SU-DHL-6 (cell line): ENCODE measurements around the gene RALY.
"Not testable (repeated sequence)": the region's sequence is repeated elsewhere in the genome, so short reads cannot be mapped to it uniquely, and the experiment has no call there.

Experiments used
- H2AFZ ChIP-seq: fragments of 200-600 bp; sonication (generic); 2 replicates; pipeline ENCODE4 v1.6.1; 2014; ENCODE audit warnings: low read depth, mild to moderate bottlenecking, moderate library complexity, mixed read lengths, antibody characterized with exemption, low read length; ENCODE audit not compliant: severe bottlenecking
- H3F3A ChIP-seq: fragments of 200-600 bp; shearing (Covaris generic); 2 replicates; pipeline ENCODE4 v1.6.0; 2016; ENCODE audit warnings: antibody characterized with exemption, mild to moderate bottlenecking; ENCODE audit not compliant: insufficient read depth
- H3K27ac ChIP-seq: fragments of 200-600 bp; sonication (generic); 2 replicates; pipeline ENCODE4 v1.5.1; 2016; ENCODE audit warnings: low read depth, mild to moderate bottlenecking, low read length, moderate library complexity, mixed read lengths
- H3K27me3 ChIP-seq: fragments of 200-600 bp; sonication (generic), shearing (Covaris generic); 2 replicates; pipeline ENCODE4 v1.6.0; 2014; ENCODE audit warnings: mild to moderate bottlenecking, low read length
- H3K36me3 ChIP-seq: fragments of 200-600 bp; sonication (generic); 2 replicates; pipeline ENCODE4 v1.6.1; 2014; ENCODE audit warnings: mild to moderate bottlenecking, low read length, mixed read lengths
- H3K4me2 ChIP-seq: fragments of 300-600, 200-600 bp; shearing (Covaris generic), sonication (generic); 2 replicates; pipeline ENCODE4 v1.6.0; 2014; ENCODE audit warnings: low read length, low read depth, mild to moderate bottlenecking; ENCODE audit not compliant: poor library complexity, severe bottlenecking
- H3K4me3 ChIP-seq: fragments of 200-600 bp; sonication (generic); 2 replicates; pipeline ENCODE4 v1.5.1; 2014; ENCODE audit warnings: antibody characterized with exemption, low read length, mild to moderate bottlenecking, mixed read lengths; ENCODE audit not compliant: insufficient read depth, poor library complexity, severe bottlenecking
- H3K79me2 ChIP-seq: fragments of 200-600 bp; sonication (generic); 2 replicates; pipeline ENCODE4 v1.6.1; 2014; ENCODE audit warnings: mild to moderate bottlenecking, low read length, moderate library complexity; ENCODE audit not compliant: insufficient read depth
- H3K9ac ChIP-seq: fragments of 200-600 bp; sonication (generic); 2 replicates; pipeline ENCODE4 v1.7.0; 2014; ENCODE audit warnings: mild to moderate bottlenecking, low read length
- H3K9me2 ChIP-seq: fragments of 200-600 bp; sonication (generic); replicated peaks from 2 replicates; pipeline ENCODE4 v1.6.1; 2014; ENCODE audit warnings: low read length; ENCODE audit not compliant: insufficient read depth
- H3K9me3 ChIP-seq: fragments of 200-600 bp; sonication (generic); 2 replicates; pipeline ENCODE4 v1.6.1; 2014; ENCODE audit warnings: low read length, mixed read lengths; ENCODE audit not compliant: insufficient read depth
- H4K20me1 ChIP-seq: fragments of 200-600 bp; sonication (generic); 2 replicates; pipeline ENCODE4 v1.6.1; 2014; ENCODE audit warnings: low read depth, mild to moderate bottlenecking, antibody characterized with exemption, low read length, moderate library complexity, mixed read lengths
- CTCF ChIP-seq: fragments of 200-600 bp; sonication (generic); IDR thresholded peaks from one replicate; pipeline ENCODE4 v1.5.1; 2017; ENCODE audit warnings: antibody characterized with exemption, mild to moderate bottlenecking, low read length, moderate library complexity; ENCODE audit not compliant: insufficient read depth, poor library complexity, severe bottlenecking
- EZH2phosphoT487 ChIP-seq: fragments of 200-600 bp; sonication (generic), shearing (Covaris generic); conservative IDR thresholded peaks from 2 replicates; pipeline ENCODE4 v1.6.1; 2018; ENCODE audit warnings: mild to moderate bottlenecking, antibody characterized with exemption, low read length, moderate library complexity, mixed read lengths

Gene RALY

GRCh38 chr20:34023937-34024722 is 30.4 kb downstream of the RALY start:
- Histone ChIP-seq H3K9ac (no peak overlapping the region; the same call in 1 of the 2 replicates), H3K9me2 (no peaks in the 10 kb centered on the region), H3K4me3 (no peak overlapping the region), H3K79me2 (peaks cover 95% of the 10 kb centered on the region), H4K20me1 (peaks cover 15% of the 10 kb centered on the region; the same call in 1 of the 2 replicates), H3F3A (peaks cover 3% of the 10 kb centered on the region; the same call in 1 of the 2 replicates), H3K27me3 (no peaks in the 10 kb centered on the region), H2AFZ (no peak overlapping the region), H3K27ac (no peak overlapping the region), H3K4me2 (no peak overlapping the region), H3K36me3 (no peaks in the 10 kb centered on the region), H3K9me3 (no peaks in the 10 kb centered on the region)
- TF ChIP-seq EZH2phosphoT487 (no peak), CTCF (no peak)

GRCh38 chr20:34024723-34025351 is 31.1 kb downstream of the RALY start:
- TF ChIP-seq EZH2phosphoT487 = no peak
- TF ChIP-seq CTCF = no peak
- Histone ChIP-seq H3K79me2 (peaks cover 95% of the 10 kb centered on the region), H3K27me3 (no peaks in the 10 kb centered on the region), H3K27ac (no peak overlapping the region), H3F3A (peaks cover 3% of the 10 kb centered on the region; the same call in 1 of the 2 replicates), H3K36me3 (no peaks in the 10 kb centered on the region), H3K4me3 (no peak overlapping the region), H3K9me3 (no peaks in the 10 kb centered on the region), H3K4me2 (no peak overlapping the region), H4K20me1 (peaks cover 15% of the 10 kb centered on the region; the same call in 1 of the 2 replicates), H3K9ac (no peak overlapping the region; the same call in 1 of the 2 replicates), H2AFZ (no peak overlapping the region), H3K9me2 (no peaks in the 10 kb centered on the region)

GRCh38 chr20:34028013-34028412 is 34.3 kb downstream of the RALY start:
- peaks cover 92% of the 10 kb centered on the region for H3K79me2 ChIP-seq
- not testable (repeated sequence) for H3K4me2 ChIP-seq, H2AFZ ChIP-seq, H4K20me1 ChIP-seq, H3K9me3 ChIP-seq, H3K36me3 ChIP-seq, H3K27me3 ChIP-seq, H3K9ac ChIP-seq, H3F3A ChIP-seq, H3K27ac ChIP-seq, H3K9me2 ChIP-seq, H3K4me3 ChIP-seq

GRCh38 chr20:34029415-34029814 is 35.7 kb downstream of the RALY start:
- H3K79me2 ChIP-seq = peaks cover 92% of the 10 kb centered on the region
- H3K27ac ChIP-seq = no peak overlapping the region
- H2AFZ ChIP-seq = no peak overlapping the region
- peaks cover 8% of the 10 kb centered on the region; the same call in 1 of the 2 replicates for H3K36me3 ChIP-seq
- no peak overlapping the region for H3K9ac ChIP-seq
- no peaks in the 10 kb centered on the region for H3K9me2 ChIP-seq
- no peak for TF ChIP-seq CTCF
- no peak for TF ChIP-seq EZH2phosphoT487
- no peak overlapping the region for H3K4me2 ChIP-seq
- H4K20me1 ChIP-seq = peaks cover 6% of the 10 kb centered on the region; the same call in 1 of the 2 replicates
- H3K4me3 ChIP-seq = no peak overlapping the region
- H3K27me3 ChIP-seq = no peaks in the 10 kb centered on the region
- H3F3A ChIP-seq = no peaks in the 10 kb centered on the region
- H3K9me3 ChIP-seq = no peaks in the 10 kb centered on the region
